Left lung (tissue), 10 donors: ENCODE results near the gene TNNI3K. TPM values are rescaled to one million over a fixed set of nuclear protein-coding genes. Genes with fewer than 3 reads are reported as not detected.

Source experiments
- ATAC-seq: fragments of 200-7000 bp; cut with Tn5 transposase; one replicate; pipeline ENCODE4 v1.9.1; 2020; ENCODE audit warnings: moderate library complexity
- DNase-seq, 4 donors: peaks; one replicate each; pipeline ENCODE4 v3.0.0-alpha.2; 2013 to 2020
- H3K27ac ChIP-seq, 2 donors: fragments of 200-600 bp; sonication (generic) in 1 of 2; one replicate each; pipeline versions ENCODE4 v1.5.0 to v1.8.0; 2020 to 2021
- H3K27me3 ChIP-seq, 2 donors: fragments of 200-600 bp; sonication (generic) in 1 of 2; one replicate each; pipeline versions ENCODE4 v1.5.0 to v1.8.0; 2020 to 2021
- H3K36me3 ChIP-seq, 2 donors: fragments of 200-600 bp; sonication (generic) in 1 of 2; one replicate each; pipeline versions ENCODE4 v1.5.0 to v1.8.0; 2020 to 2021
- H3K4me1 ChIP-seq, 2 donors: fragments of 200-600 bp; one replicate each; pipeline ENCODE4 v1.8.0; 2021
- H3K4me3 ChIP-seq, 2 donors: fragments of 200-600 bp; sonication (generic) in 1 of 2; one replicate each; pipeline versions ENCODE4 v1.5.0 to v1.8.0; 2020 to 2021; ENCODE audit warnings: mild to moderate bottlenecking in 1 of 2
- H3K9me3 ChIP-seq, 2 donors: fragments of 200-600 bp; sonication (generic) in 1 of 2; one replicate each; pipeline versions ENCODE4 v1.5.0 to v1.8.0; 2020 to 2021
- CTCF ChIP-seq, 2 donors: fragments of 200-600 bp; sonication (generic) in 1 of 2; IDR thresholded peaks; one replicate each; pipeline versions ENCODE4 v1.5.0 to v1.8.0; 2021; ENCODE audit warnings: antibody characterized with exemption in 2 of 2
- intact Hi-C, 2 donors: fragments of 100-400 bp; cut with DNase I; formaldehyde crosslinking; loops; one replicate each; pipeline versions ENCODE4 v1.11.2 to v1.14.2; 2022
- polyA plus RNA-seq, 6 donors: library from polyadenylated mRNA; unstranded; fragments of 120-200 nt; gene quantifications; one replicate each; pipeline ENCODE4 v1.2.1, GENCODE V29; 2013; ENCODE audit not compliant: insufficient read length in 6 of 6
- total RNA-seq, 2 donors: library from RNA; stranded (reverse); fragmentation: NEBNext Ultra II Directional; extraction: Animal tissue kit (Norgen Biotek cat#: 25700); gene quantifications; one replicate each; pipeline ENCODE4 v1.2.1, GENCODE V29; 2021
- donor health status: DM: no; HTN: yes; CAD: no.
- donor health status: DM: no; HTN: no; CAD: no.

The TNNI3K gene
- total and polyA plus RNA-seq, 8 donors, result 0.38 to 2.0 (median 1.1) TPM

DNA sequence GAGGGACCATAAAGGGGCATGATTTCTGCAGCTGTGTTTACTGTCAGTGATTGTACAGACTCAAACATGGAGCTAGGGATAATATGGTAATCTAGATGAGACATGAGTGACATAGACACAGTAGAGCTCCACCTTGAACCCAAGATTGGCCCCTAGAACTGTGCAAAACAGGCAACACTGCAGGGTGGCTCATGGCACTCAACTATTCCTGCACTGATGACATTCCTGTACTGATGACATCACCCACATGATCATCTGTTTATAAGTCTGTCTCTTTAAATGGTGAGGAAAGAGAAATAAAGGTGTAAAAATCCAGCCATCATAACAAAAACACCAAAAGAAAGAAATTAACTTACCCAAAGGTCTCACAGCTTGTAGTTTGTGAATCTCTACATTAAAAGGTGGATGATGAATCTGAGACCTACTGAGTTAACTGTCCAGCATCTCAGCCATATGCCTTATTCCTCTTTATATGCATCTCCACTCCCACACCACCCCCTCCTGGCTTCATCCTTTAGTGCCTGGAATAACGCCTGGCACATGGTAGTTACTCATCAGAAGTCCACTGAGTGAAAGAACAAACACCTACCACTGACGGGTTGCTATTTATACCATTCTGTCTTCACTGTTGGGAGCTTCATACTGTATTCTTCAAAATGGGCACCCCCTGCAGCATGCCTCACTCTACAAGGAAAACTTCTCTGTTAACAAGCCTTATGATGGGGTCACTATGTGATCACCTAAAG is 277.2 kb downstream of the TNNI3K start, which contains the start of gene LRRC53:
Gene LRRC53 (minus strand): TSS at position 442 of the 746 bp plus-strand sequence. CDS start 29,262 bp downstream, outside the sequence.
- Histone ChIP-seq H3K9me3 (no peaks in the 10 kb centered on the region), H3K4me1 (no peaks in the 10 kb centered on the region), H3K4me3 (no peak within 1 kb of the TSS), H3K36me3 (no peaks in the 10 kb centered on the region), H3K27me3 (no peaks in the 10 kb centered on the region), H3K27ac (no peak within 1 kb of the TSS)
- TF ChIP-seq CTCF (IDR thresholded peaks at IDR 0.05), result no peak
- no peak for DNase-seq
- intact Hi-C loops, result no loop called here
- no peak for ATAC-seq

DNA sequence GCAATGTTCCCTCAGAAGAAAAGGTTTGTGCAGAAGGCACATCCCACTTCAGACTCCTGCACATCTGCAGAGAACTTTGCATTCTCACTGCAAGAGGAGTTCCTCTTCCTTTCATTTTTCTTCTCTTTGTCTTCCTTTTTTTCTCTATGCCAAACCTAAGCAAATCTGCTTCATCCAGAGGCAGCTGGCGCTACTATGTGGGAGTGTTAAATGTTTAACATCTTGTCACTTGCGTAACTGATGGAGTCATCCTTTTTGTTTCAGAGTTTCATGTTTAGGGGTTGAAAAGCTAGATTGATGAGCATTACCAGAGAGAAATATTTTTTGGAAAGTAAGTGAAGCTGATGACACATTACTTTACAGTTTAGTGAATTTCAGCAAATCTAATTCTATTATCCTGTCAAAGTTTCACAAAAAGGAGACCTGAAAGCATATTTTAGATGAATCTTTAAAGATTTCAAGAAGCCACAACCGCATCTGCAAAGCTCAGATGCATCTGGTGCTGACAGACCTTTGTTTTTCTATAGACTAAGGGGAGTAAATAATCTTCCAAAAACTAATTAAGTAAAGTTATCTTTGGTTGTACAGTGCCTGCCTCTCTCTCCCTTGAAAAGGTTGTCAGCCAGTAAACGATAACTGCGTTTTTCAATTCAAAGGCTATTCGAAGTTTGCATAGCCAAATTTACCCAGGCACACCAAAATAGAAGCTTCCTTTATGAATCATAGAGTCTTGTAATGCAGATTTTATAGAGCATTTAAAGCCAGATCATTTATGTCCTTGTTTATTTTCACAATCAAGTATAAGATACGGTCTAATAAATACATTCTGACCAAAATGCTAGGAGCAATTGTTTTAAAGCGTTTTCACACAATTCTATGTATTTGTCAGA is 278.5 kb downstream of the TNNI3K start:
- Histone ChIP-seq H3K4me1 (no peaks in the 10 kb centered on the region), H3K27ac (no peak overlapping the region), H3K36me3 (no peaks in the 10 kb centered on the region), H3K4me3 (no peak overlapping the region), H3K27me3 (no peaks in the 10 kb centered on the region), H3K9me3 (no peaks in the 10 kb centered on the region)
- no peak for TF ChIP-seq CTCF (IDR thresholded peaks at IDR 0.05)
- intact Hi-C loops, result no loop called here
- no peak for ATAC-seq
- no peak for DNase-seq

GRCh38 chr1:74517599-74518051 is 282.4 kb downstream of the TNNI3K start:
- no peaks in the 10 kb centered on the region for H3K27me3 ChIP-seq
- TF ChIP-seq CTCF (IDR thresholded peaks at IDR 0.05), result no peak
- H3K27ac ChIP-seq, result no peak overlapping the region
- H3K4me3 ChIP-seq, result no peak overlapping the region
- ATAC-seq (no peak), DNase-seq (no peak)
- no peaks in the 10 kb centered on the region for H3K36me3 ChIP-seq
- no peaks in the 10 kb centered on the region for H3K9me3 ChIP-seq
- intact Hi-C loops, result no loop called here
- no peaks in the 10 kb centered on the region for H3K4me1 ChIP-seq

GRCh38 chr1:74522148-74522547 is 287.0 kb downstream of the TNNI3K start:
- Histone ChIP-seq H3K36me3 (no peaks in the 10 kb centered on the region), H3K27ac (no peak overlapping the region), H3K4me1 (no peaks in the 10 kb centered on the region), H3K4me3 (no peak overlapping the region), H3K27me3 (no peaks in the 10 kb centered on the region), H3K9me3 (no peaks in the 10 kb centered on the region)
- ATAC-seq (no peak), DNase-seq (no peak)
- intact Hi-C loops, result no loop called here
- TF ChIP-seq CTCF (IDR thresholded peaks at IDR 0.05), result no peak
